Tracheal epithelial cell (primary cell): ENCODE results near the gene CYP2W1. TPM values are rescaled to one million over a fixed set of nuclear protein-coding genes. Genes with fewer than 3 reads are reported as not detected.

ENCODE experiments used
- total RNA-seq: library from RNA; depleted of rRNA; stranded (reverse); fragments of >200 nt; gene quantifications from 2 replicates; pipeline ENCODE4 v1.2.1, GENCODE V29; 2014

CYP2W1 gene, protein sequence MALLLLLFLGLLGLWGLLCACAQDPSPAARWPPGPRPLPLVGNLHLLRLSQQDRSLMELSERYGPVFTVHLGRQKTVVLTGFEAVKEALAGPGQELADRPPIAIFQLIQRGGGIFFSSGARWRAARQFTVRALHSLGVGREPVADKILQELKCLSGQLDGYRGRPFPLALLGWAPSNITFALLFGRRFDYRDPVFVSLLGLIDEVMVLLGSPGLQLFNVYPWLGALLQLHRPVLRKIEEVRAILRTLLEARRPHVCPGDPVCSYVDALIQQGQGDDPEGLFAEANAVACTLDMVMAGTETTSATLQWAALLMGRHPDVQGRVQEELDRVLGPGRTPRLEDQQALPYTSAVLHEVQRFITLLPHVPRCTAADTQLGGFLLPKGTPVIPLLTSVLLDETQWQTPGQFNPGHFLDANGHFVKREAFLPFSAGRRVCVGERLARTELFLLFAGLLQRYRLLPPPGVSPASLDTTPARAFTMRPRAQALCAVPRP
- 0.24 TPM in 1 of 2 replicates, not detected in the other for total RNA-seq

DNA sequence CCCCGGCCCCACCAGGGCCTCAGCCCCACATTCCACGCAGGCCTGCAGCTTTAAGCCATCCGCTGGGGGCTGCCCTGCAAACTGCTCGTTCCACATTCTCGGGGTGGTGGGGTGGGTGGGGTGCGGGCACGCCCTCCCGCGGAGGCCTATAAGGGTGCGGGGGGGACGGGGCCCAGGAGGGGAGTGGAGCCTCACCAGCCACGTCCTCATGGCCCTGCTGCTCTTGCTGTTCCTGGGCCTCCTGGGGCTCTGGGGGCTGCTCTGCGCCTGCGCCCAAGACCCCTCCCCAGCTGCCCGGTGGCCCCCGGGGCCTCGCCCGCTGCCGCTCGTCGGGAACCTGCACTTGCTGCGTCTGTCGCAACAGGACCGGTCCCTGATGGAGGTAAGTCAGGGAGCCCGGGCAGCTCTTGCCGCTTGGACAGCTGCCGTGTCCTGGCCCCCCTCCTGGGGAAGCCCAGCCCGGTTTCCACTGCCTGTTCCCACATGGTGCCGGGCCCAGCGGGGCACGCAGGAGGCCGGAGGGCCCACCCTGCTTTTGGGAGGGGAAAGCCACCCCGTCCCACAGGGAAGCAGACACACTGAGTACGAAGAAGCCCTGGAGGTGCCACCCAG is at the start of gene CYP2W1:
CYP2W1 (plus strand) TSS at position 178 of the 612 bp plus-strand sequence; CDS start at position 209, 31 bp downstream.

DNA sequence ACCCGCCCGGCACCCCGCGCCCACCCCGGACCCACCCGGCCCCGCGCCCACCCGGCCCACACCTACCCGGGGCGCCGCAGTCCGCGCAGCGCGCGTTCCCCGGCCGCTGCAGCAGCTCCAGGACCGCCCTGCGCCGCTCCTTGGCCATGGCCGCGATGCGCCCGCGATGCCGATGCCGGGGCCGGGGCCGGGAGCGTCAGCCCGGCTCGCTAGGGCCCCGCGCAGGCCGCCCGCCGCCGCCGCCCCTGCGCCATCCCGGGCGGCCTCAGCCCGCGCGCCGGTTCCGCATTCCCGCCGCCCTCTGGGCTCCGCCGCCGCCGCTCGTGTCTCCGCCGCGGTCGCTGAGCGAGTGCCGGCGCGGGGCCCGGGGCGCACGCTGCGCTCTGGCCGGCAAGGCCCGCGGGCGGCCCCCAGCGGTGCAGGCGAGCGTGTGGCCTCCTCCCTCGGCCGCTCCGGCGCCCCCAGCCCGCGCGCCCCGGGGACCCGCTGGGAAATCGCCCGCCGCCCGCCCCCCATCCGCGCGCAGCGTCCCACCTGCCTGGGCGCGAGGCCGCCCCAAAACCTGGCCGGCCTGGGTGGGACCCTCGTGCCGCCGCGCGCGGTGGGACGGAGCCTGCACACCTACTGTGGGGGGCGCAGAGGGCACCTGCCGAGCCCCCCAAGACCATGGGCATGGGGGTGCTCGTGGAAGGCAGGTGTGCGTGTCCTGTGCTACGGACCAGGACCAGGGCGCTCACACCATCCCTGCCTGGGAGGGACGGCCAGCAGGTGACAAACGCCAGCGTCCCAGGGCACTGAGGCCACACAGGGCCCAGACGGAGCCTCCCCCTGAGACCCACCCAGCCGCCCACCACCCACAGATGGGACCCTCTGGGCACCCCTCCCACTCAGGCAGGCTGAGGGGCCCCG is 28.4 kb upstream of the CYP2W1 start, which contains the start of gene ADAP1:
ADAP1 (minus strand) TSS at position 351 of the 909 bp plus-strand sequence; CDS start at position 148, 203 bp downstream.

DNA sequence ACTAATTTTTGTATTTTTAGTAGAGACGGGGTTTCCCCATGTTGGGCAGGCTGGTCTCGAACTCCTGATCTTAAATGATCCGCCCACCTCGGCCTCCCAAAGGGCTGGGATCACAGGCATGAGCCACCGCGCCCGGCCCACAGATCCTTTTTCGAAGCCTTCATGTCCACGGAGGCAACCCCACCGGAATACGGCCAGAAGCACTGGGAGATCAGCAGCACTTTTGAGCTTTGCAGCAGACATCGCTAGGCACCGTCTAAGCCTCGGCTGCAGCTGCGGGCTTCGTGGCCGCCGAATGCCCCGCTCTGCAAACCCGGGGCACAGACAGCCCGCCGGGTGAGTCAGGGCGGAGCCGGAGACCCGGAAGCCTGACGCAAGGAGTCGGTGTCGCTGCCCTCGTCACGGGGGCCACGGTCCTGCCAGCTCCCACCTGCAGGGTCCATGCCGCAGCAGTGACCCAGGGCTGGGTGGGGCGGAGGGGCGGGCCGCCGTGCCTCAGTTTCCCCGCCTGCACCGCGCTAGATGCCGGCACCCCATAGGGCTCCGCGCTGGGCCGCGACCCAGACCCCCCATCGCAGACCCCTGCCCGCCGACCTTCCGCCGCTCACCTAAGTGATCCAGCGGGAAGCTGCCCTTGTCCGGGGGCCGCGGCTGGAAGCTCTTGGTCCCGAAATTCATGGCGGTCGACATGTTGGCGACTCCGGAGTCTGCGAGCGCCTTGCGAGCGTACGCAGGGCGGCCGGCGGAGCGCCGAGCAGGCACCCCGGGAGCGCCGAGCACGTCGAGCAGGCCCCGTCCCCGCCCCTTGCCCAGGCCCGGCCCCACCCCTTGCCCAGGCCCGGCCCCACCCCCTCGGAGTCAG is 7.9 kb upstream of the CYP2W1 start, which contains the start of gene COX19:
COX19 (minus strand) TSS at position 730 of the 862 bp plus-strand sequence; CDS start at position 690, 40 bp downstream.

Other genes starting within 250 kb of the CYP2W1 start
- 125 and 131 TPM in 2 replicates for gene SUN1, start 150.7 kb upstream of the CYP2W1 start, total RNA-seq
- gene GET4, start 106.6 kb upstream of the CYP2W1 start, total RNA-seq: 23.7 and 29.6 TPM in 2 replicates
- gene ADAP1, start 28.5 kb upstream of the CYP2W1 start, total RNA-seq: 18.3 and 25.6 TPM in 2 replicates
- gene COX19, start 7.6 kb upstream of the CYP2W1 start, total RNA-seq: 6.0 and 11.5 TPM in 2 replicates
- gene GPR146, start 61.4 kb downstream of the CYP2W1 start, total RNA-seq: 2.8 and 3.9 TPM in 2 replicates
- 0.21 and 0.48 TPM in 2 replicates for gene GPER1, start 104.9 kb downstream of the CYP2W1 start, total RNA-seq
- gene ZFAND2A, start 177.0 kb downstream of the CYP2W1 start, total RNA-seq: 14.9 and 37.5 TPM in 2 replicates
- gene UNCX, start 249.7 kb downstream of the CYP2W1 start, total RNA-seq: not detected in 2 replicates